Motor neuron (in vitro differentiated cells): Measurements from ENCODE around the gene SREK1IP1. TPM values are rescaled to one million over a fixed set of nuclear protein-coding genes. Genes with fewer than 3 reads are reported as not detected.

ENCODE experiments used
- ATAC-seq, 8 experiments: fragments of 200-7000 bp; cut with Tn5 transposase; replicated peaks in 6 of 8; 2 replicates each; pipeline ENCODE4 v1.8.0; 2021; ENCODE audit warnings: mild to moderate bottlenecking in 8 of 8, moderate library complexity in 8 of 8
- H3K27ac ChIP-seq, 2 donors: fragments of 250-450 bp; sonication (Bioruptor Pico); 2 replicates each; pipeline ENCODE4 v1.9.0; 2021; ENCODE audit warnings: antibody characterized with exemption in 2 of 2, mild to moderate bottlenecking in 2 of 2, moderate library complexity in 1 of 2
- H3K4me1 ChIP-seq, 2 donors: fragments of 250-450 bp; sonication (Bioruptor Pico); replicated peaks in 1 of 2; 2 replicates each; pipeline ENCODE4 v1.6.1; 2021; ENCODE audit warnings: antibody characterized with exemption in 2 of 2, mild to moderate bottlenecking in 2 of 2, moderate library complexity in 1 of 2
- H3K4me3 ChIP-seq, 5 donors: fragments of 250-450 bp; sonication (Bioruptor Pico); 2 replicates each; pipeline ENCODE4 v1.9.0; 2021; ENCODE audit warnings: antibody characterized with exemption in 5 of 5, mild to moderate bottlenecking in 5 of 5, moderate library complexity in 4 of 5
- WGBS, 10 experiments: fragments of 450-650 bp; shearing (Covaris generic); methylation state at CpG; one replicate each; pipeline ENCODE4 v1.0.0; 2022; 5-methylcytosine and 5-hydroxymethylcytosine counted together
- in situ Hi-C, 9 experiments: fragments of 400-800 bp; cut with MboI; loops; one replicate each; pipeline ENCODE4 v1.15.0; 2021; ENCODE audit warnings: low sequenced_read_pairs in 9 of 9, low pct_unique_long_range_greater_than_20kb in 2 of 9; ENCODE audit not compliant: unreplicated experiment in 9 of 9
- total RNA-seq, 8 experiments: library from RNA; unstranded; fragments of 300-600 nt; gene quantifications; 2 replicates each; pipeline versions ENCODE4 v1.2.3 to v1.2.4, GENCODE V29; 2022

Gene SREK1IP1
- total RNA-seq, 8 experiments from 2014 or later: 6.3 to 18.1 (median 11.5) TPM

GRCh38 chr5:64693636-64694035 lies 74.9 kb downstream of the SREK1IP1 start:
- no peak for ATAC-seq
- in situ Hi-C loops: no loop called here
- no peaks in the 10 kb centered on the region for H3K4me1 ChIP-seq
- H3K4me3 ChIP-seq: no peak overlapping the region
- no peak overlapping the region for H3K27ac ChIP-seq
- WGBS, 10 experiments: 20 to 86% (median 66%) methylated on average over 1 to 2 of the region's 2 CpGs; no CpG with 5 or more reads in 4 of the 10 experiments

DNA sequence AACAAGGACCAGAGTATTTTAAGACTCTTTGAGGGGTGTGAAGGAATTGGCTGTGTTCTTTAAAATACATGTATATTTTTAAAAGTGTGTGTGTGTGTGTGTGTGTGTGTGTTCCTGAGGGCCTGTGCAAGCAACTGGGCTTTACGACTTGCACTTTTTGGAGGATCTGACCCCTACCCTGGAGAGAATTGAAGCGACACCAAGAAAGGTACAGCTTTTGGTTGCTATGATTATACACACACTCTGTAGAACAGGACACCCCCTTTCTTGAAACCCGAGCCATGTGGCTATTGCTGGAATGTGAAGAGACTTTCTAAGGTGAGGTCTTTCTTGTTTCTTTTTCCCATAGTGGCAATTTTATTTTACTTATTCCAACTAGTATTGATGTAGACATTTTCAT lies 77.2 kb downstream of the SREK1IP1 start:
- no peaks in the 10 kb centered on the region for H3K4me1 ChIP-seq
- in situ Hi-C loops: no loop called here
- no peak overlapping the region for H3K27ac ChIP-seq
- no peak for ATAC-seq
- H3K4me3 ChIP-seq: no peak overlapping the region
- 0 to 83% (median 60%) methylated on average over 1 to 3 of the region's 3 CpGs; no CpG with 5 or more reads in 3 of the 10 experiments for WGBS, 10 experiments

- in situ Hi-C loops: no loop called here
- WGBS, 10 experiments: 0 to 10% (median 0%) methylated on average over 2 to 7 of the region's 71 CpGs; no CpG with 5 or more reads in 5 of the 10 experiments
- H3K4me1 ChIP-seq: no peaks in the 10 kb centered on the region
- ATAC-seq: peak; percentile 56 to 87 (median 78)
- peak within 1 kb of the TSS; percentile 29 to 39 (median 29) for H3K4me3 ChIP-seq
- H3K27ac ChIP-seq: no peak within 1 kb of the TSS
Observed at GRCh38 chr5:64690417-64691151, 77.9 kb downstream of the SREK1IP1 start, which contains the start of gene SHISAL2B. SHISAL2B (plus strand) TSS chr5:64690503; CDS start chr5:64690624, 121 bp downstream.

- no peaks in the 10 kb centered on the region for H3K4me1 ChIP-seq
- ATAC-seq: peak in 2 of 8 experiments; percentile 7 to 10
- WGBS, 10 experiments: 0 to 20% (median 4%) methylated on average over 1 to 8 of the region's 9 CpGs; no CpG with 5 or more reads in 4 of the 10 experiments
- H3K4me3 ChIP-seq: peak overlapping the region; percentile 29 to 39 (median 29)
- no peak overlapping the region for H3K27ac ChIP-seq
- in situ Hi-C loops: no loop called here
Observed at GRCh38 chr5:64690104-64690416, 78.4 kb downstream of the SREK1IP1 start.

DNA sequence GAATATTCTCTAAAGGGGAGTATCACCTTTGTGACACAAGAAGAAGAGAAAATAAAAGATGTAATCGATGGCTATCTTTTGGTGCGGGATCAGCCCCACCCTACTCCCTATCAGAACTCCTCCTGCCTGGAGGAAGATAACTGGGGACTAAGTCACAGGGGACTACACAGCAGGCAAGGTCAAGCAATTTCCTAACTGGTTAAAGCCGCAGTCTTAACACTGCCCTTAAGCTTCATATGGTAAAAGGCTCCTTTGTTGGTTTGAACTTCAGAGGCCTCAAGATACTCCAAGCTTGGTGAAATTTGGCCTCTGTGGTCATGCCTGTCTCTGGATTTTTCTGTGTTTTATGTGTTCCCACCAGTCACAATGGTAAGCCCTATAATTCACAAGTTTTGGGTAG lies 79.5 kb downstream of the SREK1IP1 start:
- Histone ChIP-seq H3K4me3 (no peak overlapping the region), H3K4me1 (no peaks in the 10 kb centered on the region), H3K27ac (no peak overlapping the region)
- no peak for ATAC-seq
- whole genome bisulfite sequencing, 10 experiments: 68 to 100% (median 82%) methylated on average over 1 to 3 of the region's 3 CpGs; no CpG with 5 or more reads in 2 of the 10 experiments
- in situ Hi-C loops: no loop called here

DNA sequence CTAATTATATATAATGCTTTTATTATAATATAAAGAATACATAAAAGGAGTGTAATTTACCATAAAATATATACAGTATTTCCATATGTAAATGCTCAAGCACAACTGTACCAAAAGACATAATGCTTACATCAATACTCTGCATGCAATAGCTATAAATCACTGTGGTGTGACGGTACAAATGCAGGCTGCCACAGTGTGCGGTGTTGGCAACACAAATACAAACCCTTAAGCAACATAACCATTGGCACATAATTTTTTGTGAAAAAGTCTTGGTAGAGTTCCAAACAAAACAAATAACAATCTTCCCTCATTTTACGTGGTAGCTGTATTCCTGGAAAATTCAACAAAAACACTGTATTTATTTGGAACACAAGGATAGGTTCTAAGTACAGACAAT lies 80.1 kb downstream of the SREK1IP1 start:
- in situ Hi-C loops: no loop called here
- Histone ChIP-seq H3K4me1 (no peaks in the 10 kb centered on the region), H3K4me3 (no peak overlapping the region), H3K27ac (no peak overlapping the region)
- WGBS, 10 experiments: 0 to 100% (median 61%) methylated on average over 2 to 3 of the region's 3 CpGs; no CpG with 5 or more reads in 2 of the 10 experiments
- no peak for ATAC-seq

- Histone ChIP-seq H3K27ac (no peak overlapping the region), H3K4me3 (no peak overlapping the region), H3K4me1 (no peaks in the 10 kb centered on the region)
- no peak for ATAC-seq
- 17 to 100% (median 68%) methylated on average over 1 to 5 of the region's 5 CpGs; no CpG with 5 or more reads in 2 of the 10 experiments for WGBS, 10 experiments
- in situ Hi-C loops: no loop called here
Observed at GRCh38 chr5:64685866-64686265, 82.6 kb downstream of the SREK1IP1 start.

GRCh38 chr5:64682608-64683007 lies 85.9 kb downstream of the SREK1IP1 start:
- WGBS, 10 experiments: 83 to 100% (median 93%) methylated on average over 1 to 7 of the region's 7 CpGs; no CpG with 5 or more reads in 5 of the 10 experiments
- no peak overlapping the region for H3K4me3 ChIP-seq
- no peak for ATAC-seq
- peaks cover 0 to 5% of the 10 kb centered on the region in 2 donors for H3K4me1 ChIP-seq
- in situ Hi-C loops: no loop called here
- H3K27ac ChIP-seq: no peak overlapping the region

- Histone ChIP-seq H3K27ac (no peak overlapping the region), H3K4me1 (peaks cover 0 to 5% of the 10 kb centered on the region in 2 donors), H3K4me3 (no peak overlapping the region)
- ATAC-seq: peak in 1 of 8 experiments; percentile 30
- in situ Hi-C loops: no loop called here
- 56 to 100% (median 91%) methylated on average over 1 to 4 of the region's 4 CpGs; no CpG with 5 or more reads in 4 of the 10 experiments for WGBS, 10 experiments
Observed at GRCh38 chr5:64680289-64680688, 88.2 kb downstream of the SREK1IP1 start.

- Histone ChIP-seq H3K4me1 (peaks cover 0 to 5% of the 10 kb centered on the region in 2 donors), H3K4me3 (no peak overlapping the region), H3K27ac (no peak overlapping the region)
- in situ Hi-C loops: no loop called here
- WGBS, 10 experiments: 41 to 100% (median 69%) methylated on average over 1 to 5 of the region's 5 CpGs; no CpG with 5 or more reads in 1 of the 10 experiments
- ATAC-seq: peak in 5 of 8 experiments; percentile 40 to 94 (median 44)
Observed at GRCh38 chr5:64678374-64678773, 90.1 kb downstream of the SREK1IP1 start.

- no peak overlapping the region for H3K27ac ChIP-seq
- H3K4me1 ChIP-seq: no peaks in the 10 kb centered on the region
- 22 to 100% (median 77%) methylated on average over 1 to 3 of the region's 3 CpGs; no CpG with 5 or more reads in 2 of the 10 experiments for WGBS, 10 experiments
- in situ Hi-C loops: no loop called here
- no peak for ATAC-seq
- no peak overlapping the region for H3K4me3 ChIP-seq
Observed at GRCh38 chr5:64671678-64672077, 96.8 kb downstream of the SREK1IP1 start.

DNA sequence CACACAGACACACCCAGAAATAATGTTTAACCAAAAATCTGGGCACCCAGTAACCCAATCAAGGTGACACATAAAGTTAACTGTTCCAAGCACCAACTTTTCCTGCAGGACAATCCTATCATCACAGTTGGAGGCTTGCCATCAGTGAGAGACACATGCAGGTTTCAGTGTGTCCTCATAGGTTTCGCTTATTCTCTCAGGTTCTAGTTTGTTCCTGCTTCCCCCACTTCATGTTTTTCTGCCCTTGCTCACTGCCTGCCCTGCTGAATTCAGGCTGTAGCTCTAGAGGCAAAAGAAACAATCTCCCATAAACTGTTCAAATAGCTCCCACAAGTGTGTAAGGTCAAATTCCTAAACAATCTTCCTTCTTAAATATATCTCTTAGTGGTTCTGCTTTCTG lies 98.2 kb downstream of the SREK1IP1 start:
- H3K4me3 ChIP-seq: no peak overlapping the region
- WGBS, 10 experiments: 40 to 100% (median 80%) methylated on average over 1 of the region's 1 CpG; no CpG with 5 or more reads in 3 of the 10 experiments
- ATAC-seq: no peak
- no peak overlapping the region for H3K27ac ChIP-seq
- H3K4me1 ChIP-seq: no peaks in the 10 kb centered on the region
- in situ Hi-C loops: no loop called here
